HG03095 (cell line): ENCODE measurements around the gene SCN4B.

Experiments
- ATAC-seq: cut with Tn5 transposase; IDR thresholded peaks from one replicate; pipeline ENCODE4 v1.9.1; 2021; ENCODE audit warnings: moderate library complexity; ENCODE audit not compliant: unreplicated experiment

The SCN4B gene

GRCh38 chr11:118154641-118155040 lies 2.0 kb upstream of the SCN4B start:
- no peak for ATAC-seq

DNA sequence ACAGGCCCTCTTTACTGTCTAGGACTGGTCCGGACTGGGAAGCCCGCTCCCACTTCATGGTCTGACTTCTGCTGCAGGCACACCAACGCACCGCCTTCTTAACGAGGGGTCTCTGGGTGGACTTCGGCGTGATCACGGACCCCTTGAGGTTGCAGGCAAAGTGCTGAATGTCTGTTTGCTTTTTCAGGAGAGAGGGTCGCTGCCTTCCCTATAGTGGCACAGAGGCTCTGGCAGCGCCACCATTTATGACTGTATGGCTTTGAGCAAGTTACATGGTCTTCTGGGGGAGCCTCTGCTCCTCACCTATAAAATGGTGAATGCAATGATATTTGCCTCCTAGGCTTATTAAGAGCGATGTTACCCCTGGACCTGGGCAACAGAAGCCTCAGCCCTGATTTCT lies 1.4 kb upstream of the SCN4B start:
- ATAC-seq = no peak

GRCh38 chr11:118153516-118153915 lies 893 bp upstream of the SCN4B start:
- no peak for ATAC-seq

- ATAC-seq = no peak
Measured at GRCh38 chr11:118152020-118152551, 537 bp downstream of the SCN4B start.

DNA sequence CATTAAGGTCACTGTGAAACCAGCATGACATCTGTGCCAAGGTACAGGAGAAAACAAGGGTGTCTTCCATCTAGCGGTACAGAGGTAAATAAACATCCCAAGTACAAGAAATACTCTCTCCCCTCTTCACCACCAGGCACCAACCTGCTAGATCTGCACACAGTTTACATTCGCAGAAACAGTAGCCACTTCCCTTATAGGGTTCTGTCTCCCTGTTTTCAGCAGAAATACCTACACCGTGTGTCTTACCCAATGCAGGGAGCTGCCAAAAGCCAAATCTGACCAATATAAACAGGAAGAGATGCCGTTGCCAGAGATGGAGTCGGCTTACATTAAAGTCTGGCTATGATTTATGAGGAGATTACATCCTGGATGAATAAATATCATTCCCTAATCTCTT lies 1.2 kb downstream of the SCN4B start:
- no peak for ATAC-seq

GRCh38 chr11:118149493-118149892 lies 3.1 kb downstream of the SCN4B start:
- ATAC-seq = no peak

GRCh38 chr11:118148856-118149255 lies 3.8 kb downstream of the SCN4B start:
- ATAC-seq = no peak

- ATAC-seq = no peak
Measured at GRCh38 chr11:118148240-118148639, 4.4 kb downstream of the SCN4B start.

DNA sequence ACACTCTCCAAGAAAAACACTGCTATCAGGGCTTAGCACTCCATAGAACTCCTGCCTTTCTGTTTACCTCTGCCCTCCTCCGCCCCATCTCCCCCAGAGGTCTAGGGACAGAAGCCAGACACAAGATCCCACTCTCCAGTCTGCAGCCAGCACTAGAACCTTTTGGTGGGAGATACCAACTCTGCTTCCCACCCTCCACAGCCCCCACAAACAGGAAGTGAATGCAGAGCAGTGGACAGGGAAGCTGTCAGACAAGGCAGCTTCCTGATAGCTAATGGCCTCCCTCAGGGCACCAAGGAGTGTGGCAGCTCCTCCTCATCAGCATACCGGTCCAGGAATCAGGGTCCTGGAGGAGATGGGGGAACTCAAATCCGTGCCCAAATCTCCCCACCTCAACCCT lies 5.1 kb downstream of the SCN4B start:
- no peak for ATAC-seq

DNA sequence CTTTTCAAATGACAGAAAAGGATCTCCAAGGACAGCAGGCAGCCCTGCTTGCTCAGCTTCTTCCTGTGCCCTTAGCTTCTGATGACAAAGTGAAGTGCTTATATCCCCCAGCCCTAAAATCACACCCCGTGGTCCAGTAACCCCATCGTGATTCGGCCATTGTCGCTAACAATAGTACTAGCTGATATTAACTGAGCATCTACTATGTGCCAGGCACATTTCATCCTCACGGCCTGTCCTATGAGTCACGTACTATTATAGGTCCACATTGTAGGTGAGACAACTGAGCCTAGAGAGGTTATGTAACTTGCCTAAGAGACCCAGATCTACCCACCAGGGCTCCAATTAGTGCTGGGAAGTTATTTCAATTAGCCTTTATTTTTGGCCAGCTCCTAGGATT lies 6.1 kb downstream of the SCN4B start:
- no peak for ATAC-seq

DNA sequence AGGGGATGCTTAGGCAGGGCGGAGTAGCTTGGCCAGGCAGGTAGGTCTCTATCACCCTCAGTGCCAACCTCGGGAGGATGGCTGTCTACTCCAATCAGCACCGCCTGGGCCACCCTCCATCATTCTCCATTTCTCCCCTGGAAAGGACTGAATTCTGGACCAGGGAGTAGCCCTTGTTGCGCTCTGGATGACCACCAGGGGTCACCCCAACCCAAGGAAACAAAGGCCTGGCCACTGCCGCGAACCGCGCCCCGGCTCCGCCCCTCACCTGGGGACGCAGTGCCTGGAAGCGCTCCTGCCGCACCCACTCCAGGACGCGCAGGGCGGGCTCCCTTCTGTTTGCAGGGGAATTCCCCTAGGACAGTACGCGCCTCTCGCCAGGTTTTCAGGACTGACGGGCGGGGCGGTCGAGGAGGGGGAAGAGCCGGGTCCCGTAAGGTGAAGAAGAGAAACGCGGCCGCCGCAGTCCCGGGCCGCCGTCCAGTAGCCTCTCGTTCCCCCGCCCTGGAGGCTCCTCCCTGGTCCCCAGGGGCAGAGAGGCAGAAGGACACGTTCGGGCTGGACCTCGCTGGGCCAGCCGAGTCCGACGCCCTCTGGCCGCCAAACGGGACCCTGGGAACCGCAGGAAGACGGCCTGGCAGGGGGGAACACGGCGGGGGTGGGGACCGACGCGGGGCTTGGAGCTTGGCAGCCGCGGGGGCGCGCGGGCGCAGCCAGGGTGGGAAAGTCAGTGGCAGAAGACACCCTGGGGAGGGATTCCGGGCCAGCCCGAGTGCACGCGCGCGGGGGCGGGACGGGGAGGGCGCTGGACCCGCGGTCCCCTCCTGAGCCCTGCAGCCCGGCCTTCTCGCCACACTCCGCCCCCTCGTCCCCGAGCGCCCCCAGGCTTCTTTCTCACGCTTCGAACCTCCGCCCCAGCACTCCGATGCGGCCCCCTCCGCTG lies 7.1 kb downstream of the SCN4B start:
- peak; percentile 84 for ATAC-seq

DNA sequence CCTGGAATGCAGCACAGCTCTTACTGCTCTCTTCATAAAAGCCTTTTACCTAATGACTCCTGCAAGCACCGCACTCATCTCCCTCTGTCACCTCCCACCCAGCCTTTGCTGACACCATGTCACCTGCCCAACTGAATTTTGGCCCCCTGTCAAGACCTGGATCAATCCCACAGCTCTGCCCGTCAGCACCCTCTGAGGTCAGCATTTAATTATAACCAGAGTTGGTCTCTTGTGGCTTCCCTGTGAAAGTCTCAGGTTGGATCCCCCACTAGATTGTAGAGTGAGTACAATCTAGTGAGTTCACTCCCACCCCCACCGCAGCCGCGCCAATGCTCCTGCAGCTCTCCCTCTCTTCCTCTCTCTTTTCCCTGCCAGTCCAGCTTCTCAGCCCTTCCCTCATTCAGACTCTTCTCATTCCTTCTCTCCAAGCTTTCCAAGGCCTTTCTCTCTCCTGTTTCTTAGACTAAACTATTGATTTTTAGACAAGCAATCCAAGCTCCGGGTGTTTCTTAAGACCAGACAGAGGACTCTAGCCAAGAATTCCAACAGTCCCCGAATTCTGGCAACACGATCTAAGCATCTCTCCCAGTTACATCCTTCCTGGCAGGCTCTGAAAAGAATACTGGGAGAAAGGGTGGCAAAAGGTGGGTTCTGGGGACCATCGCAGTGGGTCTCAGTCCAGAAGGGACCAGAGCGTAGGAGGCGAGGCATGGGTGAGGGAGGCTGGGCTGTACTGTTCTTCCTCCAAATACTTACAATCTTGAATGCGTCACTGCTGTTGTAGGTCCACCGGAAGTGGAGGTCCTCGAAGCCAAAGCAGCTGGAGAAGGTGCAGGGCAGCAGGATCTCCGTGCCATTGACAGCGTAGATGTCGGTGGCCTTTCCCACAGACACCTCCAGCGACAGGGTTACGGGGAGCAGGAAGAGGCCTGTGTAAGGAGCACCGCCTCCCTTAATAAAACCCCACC lies 8.0 kb downstream of the SCN4B start:
- ATAC-seq = no peak

DNA sequence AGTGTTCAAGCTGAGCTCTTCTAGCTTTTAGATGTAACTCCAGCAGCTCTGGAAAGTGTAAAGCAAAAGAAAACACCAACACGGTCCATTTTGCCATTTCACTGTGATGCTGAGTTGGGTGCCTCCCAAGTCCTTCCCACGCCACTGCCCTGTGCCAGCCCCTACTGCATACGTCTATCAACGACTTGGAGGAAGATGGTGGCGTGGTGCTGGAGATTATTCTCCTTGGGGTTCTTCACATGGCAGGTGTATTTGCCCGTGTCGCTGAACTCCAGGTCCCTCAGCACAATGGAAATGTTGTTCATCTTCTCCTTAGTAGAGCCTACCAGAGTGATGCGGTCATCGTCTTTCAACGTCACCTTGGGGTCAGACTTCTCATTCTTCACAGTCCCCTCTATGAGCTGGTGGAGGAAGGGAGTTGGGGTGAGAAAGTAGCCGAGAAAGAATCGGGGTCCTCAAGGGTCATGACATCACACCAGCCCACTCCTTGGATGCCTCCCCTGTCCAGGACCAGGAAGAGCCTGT lies 8.9 kb downstream of the SCN4B start:
- ATAC-seq = no peak

DNA sequence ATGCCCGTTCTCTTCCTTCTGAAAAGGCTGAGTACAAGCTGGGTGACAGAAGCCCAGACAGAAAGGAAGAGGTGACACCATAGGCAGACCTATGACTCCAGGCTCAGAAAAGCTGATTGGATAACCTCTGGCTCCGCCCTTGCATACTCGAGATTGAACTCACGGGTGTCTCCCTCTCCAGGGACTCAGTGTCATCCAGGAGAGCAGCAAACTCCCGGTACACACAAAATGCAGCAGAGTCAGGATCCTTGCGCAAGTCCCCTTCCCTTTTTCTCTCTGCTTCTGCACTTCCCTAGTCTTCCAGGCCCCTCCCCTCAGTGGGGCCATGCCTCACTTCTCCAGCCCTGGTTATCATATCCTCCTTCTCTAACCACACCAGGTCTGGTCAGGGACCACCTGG lies 9.8 kb downstream of the SCN4B start:
- ATAC-seq = no peak

- no peak for ATAC-seq
Measured at GRCh38 chr11:118142081-118142480, 10.5 kb downstream of the SCN4B start.

GRCh38 chr11:118139578-118139977 lies 13.0 kb downstream of the SCN4B start:
- no peak for ATAC-seq

- no peak for ATAC-seq
Measured at GRCh38 chr11:118138839-118139420, 13.7 kb downstream of the SCN4B start.

- ATAC-seq = no peak
Measured at GRCh38 chr11:118136801-118137200, 15.8 kb downstream of the SCN4B start.

DNA sequence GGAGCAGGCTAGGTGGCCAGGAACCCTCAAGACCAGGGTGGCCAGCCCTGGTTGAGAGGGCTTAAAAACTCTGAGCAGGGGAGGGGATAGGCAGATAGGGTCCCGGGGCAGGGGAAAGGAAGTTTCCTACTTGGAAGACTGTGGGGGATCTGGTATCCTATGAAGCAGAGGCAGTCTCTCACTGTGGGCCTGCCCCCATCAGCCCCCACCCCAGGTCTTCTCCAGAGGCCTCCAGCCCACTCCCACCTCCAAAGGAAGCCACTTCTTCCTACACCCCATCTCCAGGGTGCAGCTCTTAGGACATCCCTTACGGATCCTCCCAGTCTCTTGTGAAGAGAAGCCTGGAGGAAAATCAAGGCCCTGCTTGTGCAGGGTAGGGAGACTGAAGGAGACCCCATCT lies 16.3 kb downstream of the SCN4B start:
- no peak for ATAC-seq

GRCh38 chr11:118135796-118136165 lies 16.8 kb downstream of the SCN4B start:
- ATAC-seq = no peak
